HG02973 (cell line): ENCODE measurements around the gene CLCN6.

Source experiments
- ATAC-seq: cut with Tn5 transposase; IDR thresholded peaks from one replicate; pipeline ENCODE4 v1.9.1; 2021; ENCODE audit warnings: moderate library complexity; ENCODE audit not compliant: unreplicated experiment

Gene CLCN6

DNA sequence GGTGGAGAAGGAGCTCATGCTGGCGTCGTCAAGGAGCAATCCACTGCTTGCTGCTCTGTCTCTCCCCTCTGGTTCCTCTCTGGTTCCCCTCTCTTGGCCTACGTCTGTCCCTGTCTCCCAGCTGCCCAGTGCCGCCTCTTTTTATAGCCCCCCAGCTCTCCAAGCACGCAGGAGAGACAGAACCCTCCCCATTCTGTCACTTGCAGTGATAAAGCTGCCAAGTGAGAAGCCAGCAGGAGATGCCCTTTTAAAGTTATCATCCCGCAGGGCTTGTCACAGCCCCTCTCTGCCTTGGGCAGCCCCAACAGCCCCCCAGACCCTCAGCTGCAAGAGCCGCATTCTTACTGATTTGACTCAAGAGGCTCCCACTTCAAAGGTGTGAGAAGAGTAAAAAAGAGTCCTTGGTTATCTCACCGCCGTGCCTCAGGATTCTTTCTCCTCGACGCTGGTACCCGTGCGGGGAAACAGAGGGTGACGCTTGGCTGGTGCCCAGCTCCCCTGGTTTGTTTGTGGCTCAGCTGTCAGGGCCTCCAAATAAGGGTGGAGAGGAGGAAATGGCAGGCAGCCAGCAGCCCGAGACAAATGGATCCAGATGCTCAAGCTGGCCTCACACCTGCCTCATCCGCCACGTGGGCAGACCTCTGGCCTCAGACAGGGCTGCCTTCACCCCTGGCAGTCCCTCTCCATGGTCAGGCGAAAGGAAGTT is 41.8 kb downstream of the CLCN6 start, which contains the start of gene NPPA:
NPPA (minus strand) TSS at position 117 of the 706 bp plus-strand sequence; CDS start at position 18, 99 bp downstream.
- no peak for ATAC-seq

DNA sequence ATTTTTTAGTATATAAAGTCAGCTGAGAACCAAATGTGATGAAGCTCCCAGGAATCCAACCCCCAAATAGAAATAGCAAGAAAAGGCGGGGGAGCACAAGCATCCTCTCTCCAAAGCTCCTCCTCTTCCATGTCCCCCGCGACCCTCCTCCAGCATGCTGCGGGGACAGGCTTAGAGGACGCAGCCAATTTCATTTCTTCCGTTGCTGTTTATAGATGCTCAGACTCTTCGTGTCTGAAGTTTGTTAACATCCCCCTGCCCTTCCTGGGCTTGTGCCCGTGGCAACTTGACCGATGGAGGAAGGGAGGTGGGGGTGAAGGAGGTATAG is 42.3 kb downstream of the CLCN6 start:
- no peak for ATAC-seq

DNA sequence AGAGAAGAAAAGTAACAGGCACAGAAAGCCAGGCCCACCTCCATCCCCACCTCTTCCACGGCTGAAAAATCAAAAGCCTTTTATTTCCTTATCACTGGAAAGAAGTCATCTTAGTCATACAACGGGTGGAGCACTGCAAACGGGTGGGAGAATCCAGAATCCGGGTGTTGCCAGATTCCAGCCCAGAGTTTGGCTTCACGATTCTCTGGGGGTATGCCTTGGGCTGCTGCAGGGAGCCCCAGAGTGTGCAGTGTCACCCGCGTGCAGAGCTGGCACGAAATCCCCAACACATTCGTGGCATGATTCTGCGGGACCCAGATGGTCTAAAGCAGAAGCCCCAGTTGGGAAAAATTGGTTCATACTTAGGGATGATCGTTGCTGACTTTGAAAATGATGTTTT is 44.2 kb downstream of the CLCN6 start:
- ATAC-seq, result no peak

DNA sequence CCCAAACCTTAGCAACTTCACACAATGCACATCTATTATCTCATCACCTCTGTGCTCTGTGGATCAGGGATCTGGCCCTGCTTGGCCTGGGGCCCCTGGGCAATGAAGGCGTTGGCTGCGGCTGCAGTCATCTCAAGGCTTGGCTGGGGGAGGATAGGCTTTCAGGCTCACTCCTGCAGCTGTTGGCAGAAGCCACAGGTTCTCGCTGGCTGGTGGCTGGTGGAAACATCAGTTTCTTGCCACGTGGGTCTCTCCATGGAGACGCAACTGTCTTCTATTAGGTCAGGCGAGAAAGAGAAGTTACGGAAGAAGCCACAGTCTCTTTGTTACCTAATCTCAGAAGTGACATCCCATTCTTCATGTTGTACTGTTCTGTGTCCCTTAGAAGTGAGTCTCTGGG is 45.2 kb downstream of the CLCN6 start:
- no peak for ATAC-seq

DNA sequence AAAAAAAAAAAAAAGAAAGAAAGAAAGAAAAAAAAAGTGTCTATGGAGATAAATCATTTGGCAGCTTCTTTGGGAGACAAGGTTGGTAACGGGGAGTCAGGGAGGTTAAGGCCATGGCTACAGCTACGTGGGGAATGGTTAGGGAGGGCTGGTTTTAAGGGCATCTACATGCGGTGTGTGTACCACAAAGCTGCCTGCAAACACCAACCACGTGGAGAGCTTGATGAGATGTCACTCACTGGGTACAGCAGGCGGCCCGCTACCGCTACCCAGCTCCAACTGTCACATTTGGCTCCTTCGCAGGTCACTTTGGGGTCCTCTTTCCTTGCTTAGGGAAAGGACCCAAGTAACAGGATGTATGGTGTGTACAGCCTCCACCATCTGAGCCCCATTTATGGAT is 48.5 kb downstream of the CLCN6 start:
- ATAC-seq, result no peak

DNA sequence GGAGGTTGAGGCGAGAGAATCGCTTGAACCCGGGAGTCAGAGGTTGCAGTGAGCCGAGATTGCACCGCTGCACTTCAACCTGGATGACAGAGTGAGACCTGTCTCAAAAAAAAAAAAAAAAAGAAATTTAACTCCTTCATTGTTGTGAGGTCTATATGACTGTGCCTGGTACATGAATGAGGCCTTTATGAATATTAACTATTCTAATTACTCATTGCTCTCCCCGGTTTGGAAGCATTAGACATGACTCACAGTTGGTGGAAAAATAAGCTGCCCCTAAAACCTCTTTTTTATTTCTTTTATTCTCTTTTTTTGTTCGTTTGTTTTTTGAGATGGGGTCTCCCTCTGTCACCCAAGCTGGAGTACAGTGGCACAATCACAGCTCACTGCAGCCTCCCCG is 49.4 kb downstream of the CLCN6 start:
- ATAC-seq, result no peak

DNA sequence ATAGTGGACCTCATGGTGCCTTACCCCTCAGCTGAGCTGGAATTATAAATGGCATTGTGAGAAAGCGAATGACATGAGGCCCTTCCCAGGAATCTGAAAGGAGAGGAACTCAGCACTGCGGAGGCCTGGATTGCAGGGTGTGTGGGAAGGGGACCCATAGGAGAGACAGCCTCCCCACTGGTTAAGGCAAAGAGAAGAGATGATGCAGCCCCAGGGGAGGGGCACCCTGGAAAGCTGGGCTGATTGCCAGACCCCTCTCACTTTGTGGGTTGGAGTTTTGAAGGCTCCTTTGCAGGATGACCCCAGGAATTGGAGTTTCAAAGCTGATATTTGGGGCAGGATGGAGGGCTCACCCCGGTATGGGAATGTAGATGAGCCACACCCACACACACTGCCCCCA is 50.7 kb downstream of the CLCN6 start:
- ATAC-seq, result no peak

DNA sequence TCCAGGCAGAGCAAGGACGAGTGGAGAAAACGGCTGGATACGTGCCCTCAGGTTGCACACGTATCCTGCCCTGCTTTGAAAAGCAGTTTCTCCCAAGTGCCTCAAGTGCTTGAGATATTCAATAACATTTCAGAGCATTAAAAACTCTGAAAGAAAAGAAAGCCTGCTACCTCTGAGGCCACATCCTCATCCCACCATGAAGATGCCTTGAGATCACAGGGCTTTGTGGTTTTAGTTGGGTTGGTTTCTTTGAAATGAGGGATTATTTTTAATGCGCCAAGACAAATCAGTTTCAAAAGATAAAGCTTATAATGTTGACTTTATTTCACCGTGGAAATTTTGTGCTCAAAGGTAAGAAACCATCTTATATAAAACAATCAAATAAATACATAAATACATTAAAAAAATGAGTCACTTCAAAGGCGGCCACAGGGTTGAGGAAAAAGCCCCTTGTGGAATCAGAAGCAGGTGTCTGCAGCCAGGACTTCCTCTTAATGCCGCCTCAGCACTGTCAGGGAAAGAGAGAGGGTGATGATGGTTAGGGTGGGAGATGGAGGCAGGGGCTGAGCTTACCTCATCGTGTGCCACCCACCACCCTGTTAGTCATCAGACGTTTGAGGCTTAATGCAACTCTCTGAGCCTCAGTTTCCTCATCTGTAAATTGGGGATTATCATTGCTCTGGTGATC is 51.3 kb downstream of the CLCN6 start:
- no peak for ATAC-seq

DNA sequence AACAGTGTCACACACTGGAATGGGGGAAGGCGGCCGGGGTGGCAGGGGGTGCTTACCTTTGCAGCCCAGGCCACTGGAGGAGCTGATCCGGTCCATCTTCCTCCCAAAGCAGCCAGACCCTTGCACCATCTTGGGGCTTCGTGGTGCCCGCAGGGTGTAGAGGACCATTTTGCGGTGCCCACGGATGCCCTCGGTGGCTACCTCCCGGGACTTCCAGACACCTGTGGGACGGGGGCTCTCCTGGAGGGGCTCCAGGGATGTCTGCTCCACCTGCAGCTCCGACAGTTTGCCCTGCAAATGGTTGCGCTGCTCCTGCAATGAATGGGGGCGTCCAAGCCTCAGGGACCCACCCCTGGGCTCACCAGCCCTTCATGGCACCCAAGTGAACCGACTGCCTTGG is 52.2 kb downstream of the CLCN6 start:
- no peak for ATAC-seq

DNA sequence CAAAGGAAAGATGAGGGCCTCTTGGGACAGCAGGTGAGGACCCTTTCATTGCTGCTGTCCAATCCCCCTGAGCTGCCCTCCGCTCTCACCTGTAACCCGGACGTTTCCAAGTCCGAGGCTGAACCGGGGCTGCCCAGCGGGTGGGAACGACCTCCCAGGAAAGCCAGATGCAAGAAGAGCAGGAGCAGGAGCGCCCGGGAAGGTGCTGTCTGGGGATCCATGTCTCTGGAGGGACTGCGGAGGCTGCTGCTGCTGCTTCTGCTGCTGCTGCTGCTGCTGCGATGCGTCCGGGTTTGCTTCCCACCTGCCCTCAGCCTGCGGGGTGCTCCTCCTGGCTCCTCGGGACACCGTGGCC is 52.6 kb downstream of the CLCN6 start, which contains the start of gene NPPB:
NPPB (minus strand) TSS at position 333 of the 355 bp plus-strand sequence; CDS start at position 221, 112 bp downstream.
- no peak for ATAC-seq

DNA sequence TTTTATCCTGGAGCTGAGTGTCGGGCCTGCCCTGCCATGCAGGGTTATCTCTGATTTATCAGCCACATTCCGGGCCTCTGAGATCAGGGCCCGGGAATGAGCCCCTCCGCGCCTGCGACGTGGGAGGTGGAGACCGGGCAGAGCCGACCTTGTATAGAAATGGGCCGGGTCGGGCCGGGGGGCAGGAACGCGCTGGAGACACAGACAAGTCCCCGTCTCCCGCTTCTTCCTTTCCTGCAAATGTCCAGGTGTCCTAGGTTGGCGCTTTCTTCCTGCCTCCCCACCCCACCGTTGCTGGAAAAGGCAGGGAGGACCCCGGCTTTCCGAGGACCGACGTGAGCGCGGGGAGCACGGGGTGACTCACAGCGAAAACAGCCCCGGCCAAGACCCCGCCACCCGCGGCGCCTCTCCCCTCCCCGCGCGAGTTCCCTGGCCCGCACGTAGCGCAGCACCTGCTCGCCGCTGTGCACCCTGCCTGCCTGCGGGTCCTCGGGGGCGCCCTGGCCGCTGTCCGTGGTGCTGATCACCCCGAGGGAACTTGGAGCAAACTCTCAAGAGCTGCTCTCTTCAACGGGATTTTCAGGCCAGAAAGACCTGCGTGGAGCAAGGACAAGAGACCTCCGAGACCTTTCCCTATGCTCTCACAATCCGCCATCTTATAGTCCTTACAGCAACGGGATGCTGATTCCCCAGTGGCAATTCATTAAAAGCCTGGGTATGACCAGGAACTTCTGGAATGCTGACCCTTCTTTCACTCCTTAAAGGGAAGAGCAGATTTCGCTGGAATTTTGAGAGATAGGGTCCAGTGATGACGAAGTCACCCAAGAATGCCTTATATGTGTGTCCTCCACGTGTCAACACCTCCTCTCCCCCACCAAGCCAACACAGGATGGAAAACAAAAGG is 53.2 kb downstream of the CLCN6 start:
- no peak for ATAC-seq

DNA sequence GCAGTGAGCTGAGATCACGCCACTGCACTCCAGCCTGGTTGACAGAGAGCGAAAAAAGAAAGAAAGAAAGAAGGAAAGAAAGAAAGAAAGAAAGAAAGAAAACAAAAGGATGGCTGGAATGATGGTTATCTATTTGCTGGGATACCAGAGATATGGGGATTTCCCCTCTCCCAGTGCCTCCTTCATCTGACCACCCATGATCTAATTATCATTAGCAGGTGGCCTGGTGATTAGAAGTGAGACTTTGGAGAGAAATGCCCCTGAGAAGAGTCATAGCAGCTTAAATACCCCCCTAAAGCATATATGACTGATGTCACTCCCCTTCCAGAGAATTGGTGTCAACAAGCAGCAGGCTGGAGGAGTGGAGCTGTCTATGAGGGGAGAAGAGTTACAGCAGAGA is 54.1 kb downstream of the CLCN6 start:
- no peak for ATAC-seq

DNA sequence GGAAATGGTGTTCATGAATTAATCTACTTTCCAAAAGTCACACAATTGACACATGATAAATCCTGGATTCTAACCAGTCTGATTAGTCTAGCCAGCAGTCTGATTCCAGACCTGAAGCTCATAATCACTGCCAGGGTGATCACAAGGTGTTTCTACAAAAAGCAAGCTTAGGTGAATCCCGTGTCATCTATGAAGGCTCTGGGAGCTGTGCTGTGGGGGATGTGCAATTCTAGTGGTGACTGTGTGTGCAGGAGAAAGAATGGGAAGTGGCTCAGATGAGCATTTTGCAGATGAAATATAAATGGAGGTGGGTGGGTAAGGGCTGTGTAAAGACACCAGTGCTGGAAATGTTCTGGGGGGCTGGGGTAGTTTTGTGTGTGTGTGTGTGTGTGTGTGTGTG is 54.6 kb downstream of the CLCN6 start:
- ATAC-seq, result no peak

DNA sequence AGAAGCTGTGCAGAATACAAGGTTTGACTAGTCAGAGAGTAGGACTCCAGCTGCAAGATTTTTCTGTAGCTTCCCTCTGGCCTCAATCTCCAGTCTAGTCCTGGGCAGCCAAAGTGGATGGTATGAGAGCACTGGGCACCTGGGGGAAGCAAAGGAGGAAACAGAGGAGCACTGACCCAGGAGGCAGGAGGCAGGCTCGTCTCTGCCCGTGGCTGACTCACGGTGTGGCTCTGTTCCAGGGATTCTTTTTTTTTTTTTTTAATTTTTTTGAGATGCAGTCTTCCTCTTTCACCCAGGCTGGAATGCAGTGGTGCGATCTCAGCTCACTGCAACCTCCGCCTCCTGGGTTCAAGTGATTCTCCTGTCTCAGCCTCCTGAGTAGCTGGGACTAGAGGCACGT is 56.9 kb downstream of the CLCN6 start:
- no peak for ATAC-seq

DNA sequence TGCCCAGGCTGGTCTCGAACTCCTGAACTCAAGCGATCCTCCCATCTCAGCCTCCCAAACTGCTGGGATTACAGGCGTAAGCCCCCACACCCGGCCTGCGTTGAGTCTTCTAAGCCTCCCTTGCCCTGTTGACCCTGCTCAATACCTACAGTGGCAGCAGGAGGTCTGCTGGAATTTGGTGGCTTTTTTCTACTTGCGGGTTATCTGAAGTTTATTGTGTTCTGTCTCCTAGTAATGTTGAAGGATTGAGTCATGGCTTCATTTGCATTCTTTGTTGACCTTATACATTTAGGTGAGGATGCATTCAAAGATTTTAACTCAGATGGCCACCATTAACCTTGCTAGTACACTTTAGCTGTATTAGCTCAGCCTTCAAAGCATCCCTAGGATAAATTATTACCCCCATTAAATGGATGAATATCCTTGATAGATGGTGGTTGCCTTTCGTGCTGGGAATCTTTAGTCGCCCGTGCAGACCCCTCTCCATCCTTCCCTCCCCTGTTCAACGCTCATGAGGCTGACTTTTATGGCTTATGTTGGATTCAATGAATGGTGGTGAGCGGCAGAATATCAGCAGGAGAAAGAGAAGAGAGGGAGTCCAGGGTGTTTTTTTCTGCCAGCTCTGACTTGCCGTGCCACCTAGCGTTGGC is 62.5 kb downstream of the CLCN6 start:
- ATAC-seq, result no peak

DNA sequence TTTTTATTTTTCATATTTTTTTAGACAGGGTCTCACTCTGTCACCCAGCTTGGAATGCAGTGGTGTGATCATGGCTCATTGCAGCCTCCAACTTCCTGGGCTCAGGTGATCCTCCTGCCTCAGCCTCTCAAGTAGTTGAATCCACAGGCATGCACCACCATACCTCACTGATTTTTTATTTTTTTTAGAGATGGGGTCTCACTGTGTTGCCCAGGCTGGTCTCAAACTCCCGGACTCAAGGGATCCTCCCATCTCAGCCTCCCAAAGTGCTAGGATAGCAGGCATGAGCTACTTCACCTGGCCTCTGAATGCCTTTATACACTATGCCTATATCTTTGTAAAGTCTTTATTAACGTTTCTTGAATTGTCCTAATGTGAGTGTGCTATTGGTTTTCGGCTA is 63.1 kb downstream of the CLCN6 start:
- no peak for ATAC-seq

DNA sequence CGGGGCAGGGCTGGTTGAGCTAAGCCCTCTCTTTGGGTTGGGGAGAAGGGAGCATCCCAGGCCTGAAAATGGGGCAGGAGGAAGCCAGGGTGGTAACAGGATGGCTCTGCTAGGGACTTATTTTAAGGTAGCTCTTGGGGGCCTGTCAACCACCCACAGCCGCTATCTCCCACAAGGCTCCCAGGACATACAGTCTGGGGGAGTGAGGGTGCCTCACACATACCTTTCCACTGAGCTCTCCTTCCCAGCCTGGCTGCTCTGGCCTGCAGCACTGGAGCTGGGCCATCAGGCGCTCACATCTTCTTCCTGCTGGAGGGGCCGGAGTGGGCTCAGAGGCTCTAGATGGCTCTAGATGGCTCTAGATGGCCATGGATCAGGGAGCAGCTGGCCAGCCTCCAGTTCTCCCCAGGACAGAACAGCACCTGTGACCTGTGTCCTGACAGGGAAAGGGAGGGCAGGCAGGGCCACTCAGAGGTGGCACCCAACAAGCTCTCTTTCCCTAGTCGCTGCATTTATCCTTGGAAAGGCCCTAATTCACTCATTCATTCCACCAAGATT is 63.7 kb downstream of the CLCN6 start:
- no peak for ATAC-seq

DNA sequence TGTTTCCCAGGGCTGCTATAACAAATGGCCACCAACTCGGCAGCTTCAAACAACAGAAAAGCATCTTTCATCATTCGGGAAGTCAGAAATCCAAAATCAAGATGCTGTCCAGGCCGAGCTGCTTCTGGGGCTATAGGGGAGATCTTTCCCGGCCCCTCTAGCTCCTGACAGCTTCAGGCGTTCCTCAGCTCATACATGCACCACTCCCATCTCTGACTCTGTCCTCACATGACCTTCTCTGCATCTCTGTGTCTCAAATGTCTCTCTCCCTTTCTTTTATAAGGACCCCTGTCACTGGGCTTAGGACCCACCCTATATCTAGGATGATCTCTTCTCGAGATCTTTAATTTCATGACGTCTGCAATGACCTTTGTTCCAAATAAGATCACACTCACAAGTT is 66.6 kb downstream of the CLCN6 start:
- no peak for ATAC-seq

DNA sequence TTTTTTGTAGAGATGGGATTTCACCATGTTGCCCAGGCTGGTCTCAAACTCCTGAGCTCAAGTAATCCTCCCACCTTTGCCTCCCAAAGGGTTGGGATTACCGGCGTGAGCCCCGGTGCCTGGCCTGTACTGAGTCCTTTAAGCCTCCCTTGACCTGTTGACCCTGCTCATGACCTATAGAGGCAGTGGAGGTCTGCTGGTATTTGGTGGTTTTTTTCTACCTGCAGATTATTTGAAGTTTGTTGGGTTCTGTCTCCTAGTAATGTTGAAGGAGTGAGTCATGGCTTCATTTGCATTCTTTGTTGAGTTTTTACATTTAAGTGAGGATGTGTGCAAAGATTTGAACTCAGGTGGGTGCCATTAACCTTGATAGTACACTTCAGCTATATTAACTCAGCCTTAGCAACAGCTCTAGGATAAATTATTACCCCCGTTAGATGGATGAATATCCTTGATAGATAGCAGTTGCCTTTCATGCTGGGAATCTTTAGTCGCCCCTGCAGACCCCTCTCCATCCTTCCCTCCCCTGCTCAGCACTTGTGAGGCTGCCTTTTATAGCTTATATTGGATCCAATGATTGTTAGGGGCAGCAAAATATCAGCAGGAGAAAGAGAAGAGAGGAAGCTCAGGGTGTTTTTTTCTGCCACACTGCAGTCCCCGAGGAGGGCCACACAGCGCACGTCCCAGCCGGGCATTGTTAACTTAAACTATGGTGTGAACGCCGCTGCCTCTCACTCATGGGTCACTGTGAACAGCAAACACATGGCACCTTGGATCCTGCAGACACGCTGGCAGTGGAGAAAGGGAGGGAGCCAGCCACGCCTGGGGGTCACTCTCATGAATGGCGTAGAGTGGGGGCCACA is 67.6 kb downstream of the CLCN6 start:
- ATAC-seq, result no peak

DNA sequence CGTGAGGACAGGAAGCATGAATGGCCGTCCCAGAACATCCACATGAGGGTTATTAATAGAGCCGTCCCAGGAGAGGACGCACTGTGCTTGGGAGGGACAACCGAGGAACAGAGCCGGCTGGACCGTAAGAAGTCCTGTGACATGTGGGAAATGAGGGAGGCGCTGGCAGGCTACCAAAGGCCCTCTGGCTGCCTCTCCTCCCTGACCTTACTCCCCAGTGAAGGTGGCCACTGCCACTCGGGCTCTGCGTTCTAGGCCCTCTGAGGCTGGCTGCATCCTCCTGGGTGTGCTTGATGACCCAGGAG is 68.2 kb downstream of the CLCN6 start:
- no peak for ATAC-seq
